ENCODE measurements around the gene XAB2. TPM values are rescaled to one million over a fixed set of nuclear protein-coding genes. Genes with fewer than 3 reads are reported as not detected.

The XAB2 gene
- total RNA-seq (37.0 and 37.3 TPM in 2 replicates), polyA plus RNA-seq (47.6 and 51.6 TPM in 2 replicates), polyA minus RNA-seq (38.4 and 53.6 TPM in 2 replicates), Bru-seq, nascent RNA (percentile 52 among the genes with signal in this experiment), BruChase-seq, experiment 1, labeled RNA remaining after a 6-hour chase (percentile 80 among the genes with signal in this experiment), BruChase-seq, experiment 2, labeled RNA remaining after a 2-hour chase (percentile 70 among the genes with signal in this experiment)
- 28.9 and 35.7 TPM in 2 replicates for polyA plus RNA-seq (2011; cell fraction: cytosol; rRNA removed)
- 82.1 and 87.5 TPM in 2 replicates for polyA plus RNA-seq (2011; cell fraction: nucleus; rRNA removed)
- polyA plus RNA-seq (2012): 29.9 and 38.5 TPM in 2 replicates
- 53.2 TPM for polyA minus RNA-seq (2011; cell fraction: cytosol; rRNA and poly(A)+ RNA removed)
- 22.1 and 36.1 TPM in 2 replicates for polyA minus RNA-seq (2011; cell fraction: nucleus; rRNA and poly(A)+ RNA removed)
- long read RNA-seq, transcript XAB2-201 (19 exons, 2,667 nt): major isoform, 15 of 54 reads
- long read RNA-seq, partial matches to known transcripts: 35 of 54 reads
- long read RNA-seq, other reads (novel, unspliced or antisense): 4 of 54 reads

DNA sequence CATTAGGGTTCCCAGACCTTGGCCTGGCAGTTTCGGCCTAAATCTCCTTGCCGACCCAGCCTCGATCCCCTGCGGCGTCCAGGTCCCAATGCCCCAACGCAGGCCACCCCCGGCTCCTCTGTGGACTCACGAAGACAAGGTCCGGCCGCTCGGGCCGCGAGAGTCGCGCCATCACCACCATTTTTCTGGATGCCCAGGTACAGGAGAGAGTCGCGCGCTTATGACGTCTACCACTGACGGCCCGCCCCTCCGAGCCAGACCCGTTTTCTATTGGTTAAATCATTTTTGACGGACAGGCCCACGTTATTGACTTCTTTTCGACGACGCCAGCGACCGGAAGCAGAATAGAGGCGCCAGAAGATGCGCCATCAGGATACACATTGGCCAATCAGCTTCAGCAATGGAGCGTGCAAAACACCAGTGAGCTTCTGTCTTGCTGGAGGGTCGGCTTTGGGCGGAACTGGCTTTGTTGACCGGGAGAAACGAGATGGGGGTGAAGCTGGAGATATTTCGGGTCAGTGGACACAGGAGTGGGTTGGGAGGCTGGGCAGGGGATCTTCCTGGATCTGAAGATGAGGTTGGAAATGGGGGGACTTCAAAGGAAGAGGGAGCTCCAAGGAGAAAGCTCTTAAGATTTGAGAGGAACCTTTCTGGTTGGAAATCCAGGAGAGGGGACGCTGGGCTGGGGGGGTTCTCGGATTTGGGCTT, at the start of gene XAB2, which contains the start of gene PET100:
Gene XAB2, minus strand, starts transcription at position 199 of the 708 bp plus-strand sequence. Its CDS starts 18 bp downstream, at position 181.
Gene PET100, plus strand, starts transcription at position 447 of the 708 bp plus-strand sequence. Its CDS starts 41 bp downstream, at position 488.
- intact Hi-C loops (cut with micrococcal nuclease): loop anchor here (1.0 to 2.0 kb wide), 5 partner anchors 8 to 291 kb away; partner anchors contain the start of genes PNPLA6, SNAPC2, STXBP2 and TRAPPC5
- POLR2A ChIA-PET: interaction anchor here (0.6 to 0.7 kb wide), 2 partner anchors 201 to 585 kb away, joined by 4 to 5 read pairs; no protein-coding TSS in a partner anchor

More for the DNA sequence above, at the start of gene XAB2, which contains the start of gene PET100:
- Histone ChIP-seq H3K4me3 (replicated peaks in 1 of 3; ENCODE audit: insufficient read depth in 1 of 3, low read depth in 1 of 3, low read length in 3 of 3) (peak within 1 kb of the TSS; percentile 91 to 96 (median 92)), H3K9me1 (replicated peaks; ENCODE audit: control insufficient read depth, extremely low read depth, insufficient read depth, low read length) (no peaks in the 10 kb centered on the region), H2AFZ (ENCODE audit: low read depth, low read length) (peak within 1 kb of the TSS; percentile 66), H3K27me3 (ENCODE audit: control insufficient read depth in 2 of 2, insufficient read depth in 2 of 2, low read length in 2 of 2) (no peaks in the 10 kb centered on the region), H3K4me1 (ENCODE audit: control insufficient read depth, extremely low read depth, insufficient read depth, low read length) (peaks cover 16% of the 10 kb centered on the region), H3K79me2 (ENCODE audit: control insufficient read depth, insufficient read depth, low read length) (peaks cover 41% of the 10 kb centered on the region), H3K4me2 (ENCODE audit: insufficient read depth, low read length) (peak within 1 kb of the TSS; percentile 95), H4K20me1 (replicated peaks; ENCODE audit: control insufficient read depth, extremely low read depth, insufficient read depth, low read length) (no peaks in the 10 kb centered on the region), H3K36me3 (ENCODE audit: control insufficient read depth in 2 of 2, extremely low read depth in 1 of 2, insufficient read depth in 2 of 2, low read length in 2 of 2) (peaks cover 2 to 13% of the 10 kb centered on the region in 2 experiments), H3K27ac (ENCODE audit: insufficient read depth, low read depth, low read length) (peak within 1 kb of the TSS; percentile 94), H3K9me3 (replicated peaks; ENCODE audit: control insufficient read depth, insufficient read depth, low read length) (no peaks in the 10 kb centered on the region), H3K9ac (replicated peaks; ENCODE audit: extremely low read depth, insufficient read depth, low read length) (peak within 1 kb of the TSS; percentile 99)
- DNase-seq (ENCODE audit: low read depth, low spot score) (peak; percentile 99), FAIRE-seq (peak; percentile 100)
- CTCF ChIA-PET: interaction anchor here (0.7 to 2.0 kb wide), 8 partner anchors 8 to 276 kb away, joined by 3 to 11 read pairs (median 4); partner anchors contain the start of gene TRAPPC5
- BruUV-seq (replicated peaks): no TSS peak
- no peak for TF ChIP-seq JUN (IDR thresholded peaks at IDR 0.05; ENCODE audit: borderline replicate concordance, insufficient read depth, insufficient read length, low read depth)
- TF ChIP-seq POLR2AphosphoS5 (IDR thresholded peaks at IDR 0.05; ENCODE audit: insufficient read depth, low read depth, low read length): peak; percentile 16
- no peak for TF ChIP-seq POLR2A (IDR thresholded peaks at IDR 0.05; ENCODE audit: low read depth, low read length)
- dilution Hi-C loops (cut with MboI; ENCODE audit: extremely low pct_ligation_motif_present, low sequenced_read_pairs): no loop called here

Measured in endothelial cell of umbilical vein (primary cell).